Endothelial cell of umbilical vein (primary cell): ENCODE data around the gene HEATR3. TPM values are rescaled to one million over a fixed set of nuclear protein-coding genes. Genes with fewer than 3 reads are reported as not detected.

ENCODE experiments used
- BruUV-seq: library from RNA; stranded (reverse); fragments of 400-500 nt; replicated peaks from 2 replicates; lab custom pipeline; 2021; lab: Mats Ljungman, UMichigan
- CTCF ChIA-PET: fragments of 300-600, 350-600 bp; sonication (Branson Sonifier 250); formaldehyde crosslinking; loops from one replicate; lab custom pipeline; 2021; ENCODE audit warnings: antibody characterized with exemption, inconsistent platforms; lab: Charles Lee
- POLR2A ChIA-PET: fragments of 300-600, 350-600 bp; sonication (Branson Sonifier 250); formaldehyde crosslinking; loops from one replicate; lab custom pipeline; 2021; ENCODE audit warnings: antibody characterized with exemption, inconsistent platforms; lab: Charles Lee
- DNase-seq: peaks from one replicate; pipeline ENCODE4 v3.0.0-alpha.2; 2011; ENCODE audit warnings: low read depth, low spot score
- FAIRE-seq: peaks from 2 replicates; lab custom pipeline; 2011; peaks lifted over from hg19 to GRCh38; lab: Jason Lieb, UNC
- H2AFZ ChIP-seq: 2 replicates; pipeline ENCODE4 v1.6.0; 2012; ENCODE audit warnings: low read depth, low read length, control low read depth, inconsistent platforms
- H3K27ac ChIP-seq: 2 replicates; pipeline ENCODE4 v1.5.1; 2011; ENCODE audit warnings: low read depth, mild to moderate bottlenecking, control low read depth, low read length, moderate library complexity; ENCODE audit not compliant: insufficient read depth
- H3K27me3 ChIP-seq, 2 experiments: 2 replicates each; pipeline versions ENCODE4 v1.6.0 to v1.6.1; 2011; ENCODE audit warnings: low read length in 2 of 2, mixed read lengths in 1 of 2; ENCODE audit not compliant: control insufficient read depth in 2 of 2, insufficient read depth in 2 of 2
- H3K36me3 ChIP-seq, 2 experiments: 2 replicates in 1 of 2; 3 replicates in 1 of 2; pipeline ENCODE4 v1.5.1; 2011; ENCODE audit warnings: low read length in 2 of 2, mild to moderate bottlenecking in 1 of 2, moderate library complexity in 1 of 2; ENCODE audit not compliant: control insufficient read depth in 2 of 2, insufficient read depth in 2 of 2; ENCODE audit errors: extremely low read depth in 1 of 2
- H3K4me1 ChIP-seq: 3 replicates; pipeline ENCODE4 v1.5.1; 2011; ENCODE audit warnings: mild to moderate bottlenecking, low read length; ENCODE audit not compliant: control insufficient read depth, insufficient read depth; ENCODE audit errors: extremely low read depth
- H3K4me2 ChIP-seq: 2 replicates; pipeline ENCODE4 v1.6.1; 2011; ENCODE audit warnings: low read length, control low read depth, mixed read lengths; ENCODE audit not compliant: insufficient read depth
- H3K4me3 ChIP-seq, 3 experiments: fragments of 200-600 bp in 1 of 3; sonication (generic), shearing (Covaris generic) in 1 of 3; replicated peaks in 1 of 3; 2 replicates each; pipeline ENCODE4 v1.5.1; 2011 to 2016; ENCODE audit warnings: control low read depth in 3 of 3, low read length in 3 of 3, mild to moderate bottlenecking in 2 of 3, inconsistent platforms in 1 of 3, low read depth in 1 of 3, moderate library complexity in 1 of 3; ENCODE audit not compliant: insufficient read depth in 1 of 3
- H3K79me2 ChIP-seq: 2 replicates; pipeline ENCODE4 v1.6.0; 2012; ENCODE audit warnings: low read length, inconsistent platforms; ENCODE audit not compliant: control insufficient read depth, insufficient read depth
- H3K9ac ChIP-seq: replicated peaks from 2 replicates; pipeline ENCODE3; 2011; ENCODE audit warnings: low read length, control low read depth; ENCODE audit not compliant: insufficient read depth; ENCODE audit errors: extremely low read depth
- H3K9me1 ChIP-seq: replicated peaks from 3 replicates; pipeline ENCODE4 v1.6.0; 2011; ENCODE audit warnings: mild to moderate bottlenecking, low read length; ENCODE audit not compliant: control insufficient read depth, insufficient read depth; ENCODE audit errors: extremely low read depth
- H3K9me3 ChIP-seq: replicated peaks from 2 replicates; pipeline ENCODE4 v1.5.1; 2012; ENCODE audit warnings: low read length, inconsistent platforms; ENCODE audit not compliant: control insufficient read depth, insufficient read depth
- H4K20me1 ChIP-seq: replicated peaks from 2 replicates; pipeline ENCODE3; 2011; ENCODE audit warnings: mild to moderate bottlenecking, low read length; ENCODE audit not compliant: control insufficient read depth, insufficient read depth; ENCODE audit errors: extremely low read depth
- EZH2 ChIP-seq: IDR thresholded peaks from 2 replicates; pipeline ENCODE4 v1.6.1; 2012; ENCODE audit warnings: borderline replicate concordance, low read depth, mild to moderate bottlenecking, moderate library complexity, low read length, inconsistent platforms; ENCODE audit not compliant: severe bottlenecking
- FOS ChIP-seq: IDR thresholded peaks from 2 replicates; pipeline ENCODE4 v1.6.1; 2011; ENCODE audit warnings: mild to moderate bottlenecking, low read length, moderate library complexity, borderline replicate concordance; ENCODE audit not compliant: insufficient read depth
- GATA2 ChIP-seq: IDR thresholded peaks from 2 replicates; pipeline ENCODE4 v1.7.0; 2011; ENCODE audit warnings: low read depth, mild to moderate bottlenecking, moderate library complexity, mixed read lengths, low read length; ENCODE audit not compliant: insufficient read length, insufficient read depth
- JUN ChIP-seq: IDR thresholded peaks from 2 replicates; pipeline ENCODE4 v1.6.1; 2011; ENCODE audit warnings: borderline replicate concordance, low read depth; ENCODE audit not compliant: insufficient read length, insufficient read depth
- MAX ChIP-seq: IDR thresholded peaks from 2 replicates; pipeline ENCODE4 v1.6.1; 2011; ENCODE audit not compliant: insufficient read depth, insufficient read length
- POLR2A ChIP-seq: IDR thresholded peaks from 2 replicates; pipeline ENCODE4 v1.6.1; 2012; ENCODE audit warnings: low read depth, mild to moderate bottlenecking, control low read depth, low read length
- dilution Hi-C: fragments of 300-500 bp; cut with MboI; formaldehyde crosslinking; loops from one replicate; pipeline ENCODE4 v1.15.0; 2019; ENCODE audit warnings: low sequenced_read_pairs; ENCODE audit not compliant: extremely low pct_ligation_motif_present
- intact Hi-C: fragments of 100-400 bp; cut with micrococcal nuclease; formaldehyde crosslinking; loops from one replicate; pipeline ENCODE4 v1.10.0; 2022
- polyA plus RNA-seq, 4 experiments: library from polyadenylated mRNA; depleted of rRNA in 3 of 4; stranded (reverse) in 3 of 4; unstranded in 1 of 4; fragments of >200 nt; gene quantifications; 2 replicates each; pipeline versions ENCODE4 v1.2.1 to v1.2.3, GENCODE V29; 2011 to 2012; ENCODE audit warnings: missing spikeins in 1 of 4
- total RNA-seq: library from RNA; stranded (reverse); gene quantifications from 2 replicates; pipeline ENCODE4 v1.2.3, GENCODE V29; 2021
- TF ChIP-seq, protein P1 (sequence below), 2 donors: IDR thresholded peaks; 1 replicate in 1 of 2; 2 replicates in 1 of 2; pipeline ENCODE4 v1.5.1; 2011; ENCODE audit warnings: low read length in 2 of 2, mild to moderate bottlenecking in 2 of 2, moderate library complexity in 2 of 2, control low read depth in 1 of 2, inconsistent platforms in 1 of 2, low read depth in 1 of 2; ENCODE audit not compliant: insufficient read depth in 1 of 2; ENCODE audit errors: extremely low read depth in 1 of 2

HEATR3 gene
- total and polyA plus RNA-seq, 2 donors (not counting 3 experiments of a cell fraction or from before 2014, with no cell fraction given): 6.7 to 23.1 TPM

GRCh38 chr16:50036426-50036825, 29.3 kb upstream of the HEATR3 start:
- Histone ChIP-seq H4K20me1 (no peaks in the 10 kb centered on the region), H3K9me3 (no peaks in the 10 kb centered on the region), H2AFZ (no peak overlapping the region), H3K27ac (no peak overlapping the region), H3K4me2 (no peak overlapping the region), H3K9ac (no peak overlapping the region), H3K9me1 (no peaks in the 10 kb centered on the region), H3K4me1 (no peaks in the 10 kb centered on the region), H3K27me3 (no peaks in the 10 kb centered on the region), H3K36me3 (peaks cover 0 to 2% of the 10 kb centered on the region in 2 experiments), H3K4me3 (no peak overlapping the region), H3K79me2 (peaks cover 5% of the 10 kb centered on the region)
- TF ChIP-seq FOS: no peak
- no peak for TF ChIP-seq JUN
- TF ChIP-seq, protein P1, sequence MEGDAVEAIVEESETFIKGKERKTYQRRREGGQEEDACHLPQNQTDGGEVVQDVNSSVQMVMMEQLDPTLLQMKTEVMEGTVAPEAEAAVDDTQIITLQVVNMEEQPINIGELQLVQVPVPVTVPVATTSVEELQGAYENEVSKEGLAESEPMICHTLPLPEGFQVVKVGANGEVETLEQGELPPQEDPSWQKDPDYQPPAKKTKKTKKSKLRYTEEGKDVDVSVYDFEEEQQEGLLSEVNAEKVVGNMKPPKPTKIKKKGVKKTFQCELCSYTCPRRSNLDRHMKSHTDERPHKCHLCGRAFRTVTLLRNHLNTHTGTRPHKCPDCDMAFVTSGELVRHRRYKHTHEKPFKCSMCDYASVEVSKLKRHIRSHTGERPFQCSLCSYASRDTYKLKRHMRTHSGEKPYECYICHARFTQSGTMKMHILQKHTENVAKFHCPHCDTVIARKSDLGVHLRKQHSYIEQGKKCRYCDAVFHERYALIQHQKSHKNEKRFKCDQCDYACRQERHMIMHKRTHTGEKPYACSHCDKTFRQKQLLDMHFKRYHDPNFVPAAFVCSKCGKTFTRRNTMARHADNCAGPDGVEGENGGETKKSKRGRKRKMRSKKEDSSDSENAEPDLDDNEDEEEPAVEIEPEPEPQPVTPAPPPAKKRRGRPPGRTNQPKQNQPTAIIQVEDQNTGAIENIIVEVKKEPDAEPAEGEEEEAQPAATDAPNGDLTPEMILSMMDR (IDR thresholded peaks at IDR 0.05; ENCODE audit: extremely low read depth in 1 of 2, insufficient read depth in 1 of 2, low read depth in 1 of 2, low read length in 2 of 2): no peak
- no peak for TF ChIP-seq MAX
- TF ChIP-seq POLR2A: no peak
- no peak for TF ChIP-seq GATA2
- no peak for TF ChIP-seq EZH2
- no peak for FAIRE-seq
- ChIA-PET POLR2A (no interaction called here), CTCF (interaction anchor here (0.6 to 1.2 kb wide), 3 partner anchors 11 to 318 kb away, joined by 3 to 5 read pairs (median 3); partner anchors contain the start of gene CNEP1R1)
- dilution Hi-C loops: no loop called here
- intact Hi-C loops: no loop called here
- no TSS peak for BruUV-seq
- no peak for DNase-seq
